Activated CD4-positive, CD25-positive, alpha-beta regulatory T cell treated with anti-CD3 and anti-CD28 coated beads, Interleukin-2, amount 50 U/mL, for 16 hours (primary cell): ENCODE measurements around the gene KRT33B.
"Not testable (repeated sequence)": the region's sequence is repeated elsewhere in the genome, so short reads cannot be mapped to it uniquely, and the experiment has no call there.

Experiments used
- DNase-seq: peaks from one replicate; pipeline ENCODE4 v3.0.0-alpha.2; 2020; ENCODE audit warnings: low read depth, low spot score

KRT33B gene

GRCh38 chr17:41347869-41348760, 21.5 kb downstream of the KRT33B start:
- DNase-seq, result no peak

- not testable (repeated sequence) for DNase-seq
Observed at GRCh38 chr17:41346421-41346820, 23.2 kb downstream of the KRT33B start.

GRCh38 chr17:41345992-41346391, 23.6 kb downstream of the KRT33B start:
- no peak for DNase-seq

- DNase-seq, result no peak
Observed at GRCh38 chr17:41343029-41343428, 26.6 kb downstream of the KRT33B start.

- no peak for DNase-seq
Observed at GRCh38 chr17:41340934-41341861, 28.4 kb downstream of the KRT33B start.

- DNase-seq, result no peak
Observed at GRCh38 chr17:41340494-41340893, 29.1 kb downstream of the KRT33B start.

- no peak for DNase-seq
Observed at GRCh38 chr17:41339571-41340172, 29.9 kb downstream of the KRT33B start.

- DNase-seq, result no peak
Observed at GRCh38 chr17:41338961-41339485, 30.6 kb downstream of the KRT33B start.

GRCh38 chr17:41335747-41336146, 33.9 kb downstream of the KRT33B start:
- DNase-seq, result no peak

GRCh38 chr17:41334385-41335305, 35.0 kb downstream of the KRT33B start:
- DNase-seq, result no peak

- DNase-seq, result no peak
Observed at GRCh38 chr17:41333836-41334235, 35.8 kb downstream of the KRT33B start.

GRCh38 chr17:41333098-41333497, 36.5 kb downstream of the KRT33B start:
- DNase-seq, result no peak

- DNase-seq, result no peak
Observed at GRCh38 chr17:41332239-41332638, 37.4 kb downstream of the KRT33B start.

GRCh38 chr17:41331606-41332005, 38.0 kb downstream of the KRT33B start:
- no peak for DNase-seq

- no peak for DNase-seq
Observed at GRCh38 chr17:41329279-41329948, 40.2 kb downstream of the KRT33B start.

- DNase-seq, result no peak
Observed at GRCh38 chr17:41328207-41328606, 41.4 kb downstream of the KRT33B start.

GRCh38 chr17:41327411-41328120, 42.0 kb downstream of the KRT33B start:
- no peak for DNase-seq

GRCh38 chr17:41326173-41327145, 43.2 kb downstream of the KRT33B start:
- DNase-seq, result no peak
